NCI-H524 treated with DMSO at 0.1 percent for 48 hours (cell line): ENCODE results near the gene MYOZ3.

Source experiments
- DNase-seq: peaks from one replicate; lab custom pipeline; 2025; lab: John Stamatoyannopoulos, UW

Gene MYOZ3

DNA sequence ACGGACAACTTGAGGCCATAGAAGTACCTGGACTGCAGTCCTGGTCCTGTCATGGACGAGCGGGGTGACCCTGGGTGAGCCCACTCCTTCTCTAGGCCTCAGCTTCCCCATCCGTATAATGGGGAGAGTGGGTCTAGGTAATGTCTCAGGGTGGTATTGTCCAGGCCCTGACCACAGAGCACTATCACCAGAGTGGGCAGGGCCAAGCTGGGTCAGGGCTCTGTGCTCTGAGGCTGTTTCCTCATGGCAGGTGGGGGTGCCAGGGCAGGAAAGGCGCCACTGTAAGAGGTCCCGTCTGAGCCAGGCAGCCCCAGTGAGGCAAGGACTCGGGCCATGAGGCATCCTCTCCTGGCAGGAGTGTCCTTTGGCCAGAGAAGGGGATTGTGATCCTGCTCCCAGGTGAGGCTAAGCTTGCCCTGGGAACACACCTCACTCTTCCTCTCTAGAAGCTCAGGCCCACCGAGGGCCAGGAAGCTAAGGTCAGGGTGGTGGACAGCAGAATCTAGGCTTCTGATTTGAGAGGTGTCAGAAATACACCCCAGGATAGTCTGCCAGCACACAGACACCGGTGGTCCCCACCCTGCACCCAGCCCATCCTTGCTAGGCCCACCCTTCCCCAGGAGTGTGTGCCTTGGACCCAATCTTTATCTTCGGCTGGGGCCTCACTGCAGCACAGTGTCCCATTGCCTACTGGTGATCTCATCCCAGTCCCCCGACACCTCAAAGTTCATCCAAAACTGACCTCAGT lies 1.5 kb upstream of the MYOZ3 start:
- DNase-seq: no peak

DNA sequence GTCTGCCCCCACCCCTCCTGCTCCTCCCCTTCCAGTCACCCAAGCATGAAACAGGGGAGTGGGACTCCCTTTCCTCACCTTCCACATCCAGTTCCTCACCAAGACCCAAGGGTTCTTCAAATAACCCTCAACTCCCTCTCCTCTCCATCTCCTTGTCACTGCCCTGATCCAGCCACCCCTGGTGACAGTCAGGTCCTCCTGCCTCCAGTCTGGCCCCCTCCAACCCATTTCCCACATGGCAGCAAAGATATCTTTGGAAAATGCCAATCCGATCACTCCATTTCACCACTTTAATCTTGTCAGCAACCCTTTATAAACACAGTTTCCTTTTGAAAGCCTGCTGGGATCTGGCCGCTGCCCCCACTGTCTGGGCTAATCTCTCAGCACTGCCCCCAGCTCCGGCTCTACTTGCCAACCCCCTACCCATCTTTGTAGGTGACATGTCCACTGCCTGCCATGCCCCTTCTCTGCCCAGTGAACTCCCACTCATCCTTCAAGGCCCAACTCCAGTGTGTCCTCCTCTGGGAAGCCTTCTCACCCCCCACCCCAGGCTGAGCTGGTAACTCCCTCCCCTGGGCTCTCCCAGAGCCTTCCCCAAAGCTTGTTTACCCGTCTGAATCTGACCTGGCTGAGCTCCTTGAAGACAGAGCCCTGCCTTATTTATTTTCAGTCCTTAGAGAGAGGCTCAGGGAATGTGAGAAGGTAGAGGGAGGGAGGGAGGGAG lies 781 bp upstream of the MYOZ3 start:
- no peak for DNase-seq

DNA sequence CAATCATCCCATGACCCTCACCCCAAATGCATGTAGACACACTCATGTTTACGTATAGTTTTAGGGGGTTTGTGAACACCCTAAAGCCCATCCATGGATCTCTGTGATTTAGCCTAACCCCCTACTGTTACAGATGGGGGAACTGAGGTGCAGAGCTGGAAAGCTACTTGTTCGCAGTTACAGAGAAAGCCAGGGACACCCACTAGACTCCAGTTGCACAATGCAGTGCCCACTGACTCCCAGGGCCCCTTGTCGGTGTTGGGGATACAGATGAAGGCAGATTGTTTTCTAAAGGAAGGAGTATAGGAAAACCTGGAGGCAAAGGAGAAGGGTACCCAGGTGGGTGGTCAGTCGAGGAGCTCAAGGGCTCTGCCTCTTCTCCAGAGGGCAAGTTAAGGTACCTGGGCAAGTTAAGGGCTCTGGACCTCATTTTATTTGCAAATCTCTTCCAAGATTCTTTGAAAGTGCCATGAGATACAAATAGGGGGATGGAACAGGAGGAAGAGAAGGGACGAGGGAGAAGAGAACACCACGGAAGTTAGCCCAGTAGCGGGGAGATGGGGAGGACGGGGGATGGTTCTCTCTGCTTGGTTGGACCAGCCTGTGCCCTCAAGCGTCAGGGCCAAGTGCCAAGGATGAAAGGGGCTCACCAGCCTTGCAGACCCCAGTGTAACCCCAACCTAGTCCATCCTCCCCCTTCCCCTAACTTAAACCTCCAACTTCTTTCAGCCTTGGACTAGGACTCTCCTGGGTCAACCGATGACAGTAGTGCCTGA lies 958 bp downstream of the MYOZ3 start:
- no peak for DNase-seq

DNA sequence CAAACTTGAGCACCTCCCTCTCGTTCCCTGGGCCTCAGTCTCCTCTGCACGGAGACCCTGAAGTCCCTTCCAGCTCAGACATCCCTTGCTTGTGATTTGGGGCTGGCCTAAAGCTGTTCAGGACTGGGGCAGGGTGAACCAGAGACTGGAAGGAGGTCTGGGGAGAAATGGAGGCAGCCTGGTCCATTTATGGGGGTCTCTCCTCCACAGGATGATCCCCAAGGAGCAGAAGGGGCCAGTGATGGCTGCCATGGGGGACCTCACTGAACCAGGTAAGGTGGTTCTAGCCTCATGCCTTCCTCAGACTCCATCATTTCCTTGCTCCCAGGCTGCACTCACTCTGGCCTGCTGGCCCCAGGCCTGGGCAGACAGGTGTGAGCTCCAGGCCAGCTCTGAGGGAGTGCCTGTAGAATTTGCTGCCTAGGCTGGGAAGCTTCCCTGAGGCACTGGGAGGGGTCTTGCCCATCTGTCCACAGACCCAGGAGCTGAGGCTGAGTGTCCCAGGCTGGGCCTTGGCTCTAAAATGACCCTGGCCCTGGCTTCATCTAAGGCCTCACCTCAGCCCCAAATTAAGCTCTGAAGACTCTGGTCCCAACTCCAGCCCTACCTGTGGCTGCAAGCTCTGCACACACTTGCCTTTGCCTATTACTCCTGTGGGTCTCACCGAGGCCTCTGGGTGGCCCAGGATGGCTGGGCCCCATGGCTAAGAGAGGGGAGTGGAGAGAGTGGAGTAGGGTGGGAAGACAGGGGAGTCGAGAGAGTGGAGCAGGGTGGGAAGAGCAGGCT lies 1.9 kb downstream of the MYOZ3 start:
- no peak for DNase-seq

DNA sequence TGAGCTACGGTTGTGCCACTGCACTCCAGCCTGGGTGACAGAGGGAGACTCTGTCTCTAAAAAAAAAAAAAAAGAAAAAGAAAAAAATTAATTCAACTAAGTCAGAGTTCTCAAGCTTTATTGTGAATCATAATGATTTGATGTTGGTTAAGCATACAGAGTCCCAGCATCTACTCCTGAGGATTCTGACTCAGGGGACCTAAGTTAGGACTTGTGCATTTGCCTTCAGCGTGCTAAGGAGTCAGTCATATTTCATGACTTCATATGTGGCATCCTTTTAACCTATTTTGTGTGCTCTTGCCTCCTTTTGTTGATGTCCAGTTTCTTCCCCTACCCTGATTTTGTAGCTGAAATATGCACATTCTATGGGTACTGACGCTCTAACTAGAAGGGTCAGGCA lies 2.9 kb downstream of the MYOZ3 start:
- no peak for DNase-seq

DNA sequence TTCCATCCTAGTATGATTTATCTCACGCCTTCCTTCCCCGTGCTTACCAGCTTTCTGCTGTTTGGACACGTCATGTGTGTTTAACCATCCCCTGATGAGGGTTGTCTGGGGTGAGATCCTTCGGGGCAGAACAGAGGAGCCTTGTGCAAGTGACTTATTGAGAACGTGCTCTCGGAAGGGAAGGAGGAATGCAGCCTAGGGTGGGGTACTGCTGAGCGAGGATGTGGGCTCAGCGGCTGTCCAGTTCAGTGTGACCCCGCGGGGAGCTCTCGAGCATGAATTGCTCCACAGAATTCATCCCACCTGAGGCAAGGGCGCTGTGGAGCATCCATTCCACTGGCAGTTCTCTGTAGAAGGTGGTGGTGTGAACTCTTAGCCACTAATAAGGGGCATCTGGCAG lies 4.0 kb downstream of the MYOZ3 start:
- no peak for DNase-seq

DNA sequence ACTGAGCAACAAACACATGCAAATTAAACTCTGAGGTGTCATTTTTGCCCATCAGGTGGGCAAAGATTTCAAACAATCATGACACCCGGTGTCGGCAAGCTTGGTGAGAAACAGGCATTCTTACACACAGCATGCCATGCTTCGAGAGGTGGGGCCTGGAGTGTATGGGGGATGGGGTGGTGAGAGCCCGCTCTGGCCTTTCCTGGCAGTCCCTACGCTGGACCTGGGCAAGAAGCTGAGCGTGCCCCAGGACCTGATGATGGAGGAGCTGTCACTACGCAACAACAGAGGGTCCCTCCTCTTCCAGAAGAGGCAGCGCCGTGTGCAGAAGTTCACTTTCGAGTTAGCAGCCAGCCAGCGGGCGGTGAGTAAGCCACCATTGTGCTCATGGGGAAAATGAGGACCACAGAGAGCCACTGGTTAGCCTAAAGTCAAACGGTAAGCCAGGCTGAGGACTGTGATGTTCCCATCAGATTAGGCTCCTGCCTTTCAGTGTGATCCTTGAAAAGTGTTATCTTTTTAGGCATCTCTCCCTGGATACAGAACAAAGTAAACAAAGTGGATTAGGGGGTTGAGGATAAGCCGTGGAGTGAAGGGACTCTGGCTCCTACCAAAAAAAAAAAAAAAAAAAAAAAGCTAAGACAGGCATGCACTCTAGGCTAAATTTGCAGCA lies 9.4 kb downstream of the MYOZ3 start:
- no peak for DNase-seq

DNA sequence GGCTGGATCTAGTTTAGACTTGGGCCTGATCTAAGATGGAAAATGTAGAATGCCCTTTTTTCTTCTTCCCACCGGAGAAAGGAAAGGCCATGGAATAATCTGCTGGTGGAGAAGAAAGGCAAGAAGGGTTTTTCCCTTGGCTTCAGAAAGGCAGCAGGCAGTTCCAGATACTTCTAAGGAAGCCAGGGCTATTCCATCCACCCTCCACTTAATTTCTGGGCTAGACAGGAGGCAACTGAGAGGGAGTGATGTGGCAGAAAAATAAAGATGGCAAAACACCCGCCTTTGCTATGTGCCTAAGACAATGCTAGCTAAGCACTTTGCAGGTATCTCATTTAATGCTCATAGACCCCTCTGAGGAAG lies 9.9 kb downstream of the MYOZ3 start:
- DNase-seq: no peak

DNA sequence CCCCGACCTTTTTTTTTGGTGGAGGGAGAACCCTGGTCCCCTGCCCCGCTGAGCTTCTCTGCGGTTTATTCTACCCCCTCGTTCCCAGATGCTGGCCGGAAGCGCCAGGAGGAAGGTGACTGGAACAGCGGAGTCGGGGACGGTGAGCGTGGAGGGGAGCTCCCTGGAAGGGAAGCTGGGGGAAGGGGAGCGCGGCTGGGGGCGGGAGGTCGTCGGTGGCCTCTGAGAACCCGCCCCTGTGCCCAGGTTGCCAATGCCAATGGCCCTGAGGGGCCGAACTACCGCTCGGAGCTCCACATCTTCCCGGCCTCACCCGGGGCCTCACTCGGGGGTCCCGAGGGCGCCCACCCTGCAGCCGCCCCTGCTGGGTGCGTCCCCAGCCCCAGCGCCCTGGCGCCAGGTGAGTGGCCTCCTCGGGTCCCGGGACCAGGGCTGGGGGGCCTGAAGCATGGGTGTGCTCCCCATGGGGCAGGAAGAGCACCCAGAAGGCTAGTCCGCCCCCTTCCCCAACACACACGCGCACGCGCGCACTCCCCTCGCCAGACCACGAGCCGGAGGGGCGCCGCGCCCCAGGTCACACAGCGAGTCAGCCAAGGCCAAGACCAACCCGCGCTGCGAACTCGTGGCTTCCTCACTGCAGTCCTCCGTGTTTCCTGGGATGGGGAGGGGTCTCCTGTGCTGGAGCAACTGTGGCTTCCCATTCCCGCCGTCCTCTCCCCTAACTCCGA lies 10.6 kb downstream of the MYOZ3 start:
- no peak for DNase-seq

DNA sequence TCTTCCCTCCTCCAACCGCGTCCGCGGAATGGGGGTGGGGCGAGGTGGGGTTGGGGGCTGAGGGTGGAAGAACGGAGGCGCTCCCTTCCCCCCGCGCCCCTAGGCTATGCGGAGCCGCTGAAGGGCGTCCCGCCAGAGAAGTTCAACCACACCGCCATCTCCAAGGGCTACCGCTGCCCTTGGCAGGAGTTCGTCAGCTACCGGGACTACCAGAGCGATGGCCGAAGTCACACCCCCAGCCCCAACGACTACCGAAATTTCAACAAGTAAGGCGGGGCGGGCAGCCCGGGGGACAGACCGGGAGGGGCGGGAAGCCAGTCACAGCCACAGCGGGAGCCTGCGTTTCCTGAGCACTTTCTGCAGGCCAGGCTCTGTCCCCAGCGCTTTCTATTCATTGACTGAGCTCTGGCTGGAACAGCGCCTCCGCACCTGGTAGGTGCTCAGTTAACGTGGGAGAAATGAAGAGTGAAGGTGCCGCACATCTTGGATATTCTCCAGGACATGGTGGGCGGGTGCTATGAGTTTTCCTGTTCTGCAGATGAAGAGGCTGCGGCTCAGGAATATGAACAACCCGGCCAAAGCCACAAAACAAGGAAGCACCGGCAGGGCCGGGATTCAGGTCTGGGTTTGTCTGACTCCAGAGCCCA lies 11.3 kb downstream of the MYOZ3 start:
- no peak for DNase-seq

DNA sequence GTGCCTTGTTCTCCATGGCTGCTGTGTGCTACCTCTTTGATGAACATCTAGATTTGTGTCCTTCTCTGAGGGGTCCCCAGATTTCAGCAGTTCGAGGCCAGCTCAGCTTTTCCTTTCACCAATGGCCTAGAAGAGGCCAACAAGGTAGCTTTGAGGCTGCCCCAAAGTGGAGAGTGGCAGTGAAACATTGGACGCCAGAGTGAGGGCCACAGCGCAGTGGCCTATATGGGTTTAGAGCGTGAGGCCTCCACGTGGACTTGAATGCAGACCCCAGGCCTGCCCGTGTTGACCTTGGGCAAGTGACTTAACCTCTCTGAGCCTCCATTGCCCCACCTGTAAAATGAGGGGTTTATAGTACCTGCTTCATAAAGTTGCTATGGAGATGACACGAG lies 11.8 kb downstream of the MYOZ3 start:
- no peak for DNase-seq

DNA sequence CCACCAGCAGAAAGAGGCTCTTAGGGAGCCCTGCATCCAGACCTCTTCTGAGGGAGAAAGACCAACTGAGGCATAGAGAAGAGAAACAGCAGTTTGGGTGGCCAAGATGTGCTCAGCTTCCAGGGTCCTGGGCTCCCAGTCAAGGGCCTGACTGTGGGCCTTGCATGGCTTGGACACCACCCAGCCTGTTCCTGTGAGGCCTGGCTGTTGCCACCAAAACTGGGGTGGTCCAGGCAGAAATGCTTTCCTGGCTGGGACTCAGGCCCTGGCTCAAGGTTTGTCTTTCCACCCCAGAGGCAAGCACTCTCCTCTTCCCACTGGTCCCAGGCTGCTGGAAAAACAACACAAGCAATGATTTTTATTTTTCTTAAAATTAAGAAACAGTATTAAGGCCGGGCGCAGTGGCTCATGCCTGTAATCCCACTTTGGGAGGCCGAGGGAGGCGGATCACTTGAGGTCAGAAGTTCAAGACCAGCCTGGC lies 13.3 kb downstream of the MYOZ3 start:
- no peak for DNase-seq

DNA sequence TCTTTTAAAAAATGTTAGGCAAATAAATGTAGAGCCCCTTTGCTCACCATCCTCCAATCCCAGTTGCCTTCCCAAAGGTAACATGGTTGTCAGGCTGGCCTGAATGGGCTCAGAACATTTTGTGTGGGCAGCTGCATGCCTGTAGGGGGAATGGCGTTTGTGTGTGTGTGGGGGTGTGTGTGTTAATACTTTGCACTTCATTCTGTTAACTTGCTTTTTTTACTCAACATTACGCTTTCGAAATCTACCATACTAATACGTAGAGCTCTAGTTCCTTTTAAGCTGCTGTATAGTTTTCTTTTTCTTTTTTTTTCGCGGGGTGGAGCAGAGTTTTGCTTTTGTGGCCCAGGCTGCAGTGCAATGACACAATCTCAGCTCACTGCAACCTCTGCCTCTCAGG lies 14.0 kb downstream of the MYOZ3 start:
- no peak for DNase-seq

DNA sequence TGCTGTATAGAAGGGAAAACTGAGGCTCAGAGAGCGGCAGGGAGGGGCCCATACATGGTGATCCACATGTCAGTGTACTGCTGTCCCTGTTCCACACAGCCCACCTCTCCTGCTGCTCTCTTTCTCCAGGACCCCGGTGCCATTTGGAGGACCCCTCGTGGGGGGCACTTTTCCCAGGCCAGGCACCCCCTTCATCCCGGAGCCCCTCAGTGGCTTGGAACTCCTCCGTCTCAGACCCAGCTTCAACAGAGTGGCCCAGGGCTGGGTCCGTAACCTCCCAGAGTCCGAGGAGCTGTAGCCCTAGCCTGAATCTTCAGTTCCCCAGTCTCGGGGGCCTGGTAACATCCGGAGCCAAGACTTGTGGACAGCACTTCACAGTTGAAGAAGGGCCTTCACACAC lies 15.5 kb downstream of the MYOZ3 start:
- DNase-seq: no peak

DNA sequence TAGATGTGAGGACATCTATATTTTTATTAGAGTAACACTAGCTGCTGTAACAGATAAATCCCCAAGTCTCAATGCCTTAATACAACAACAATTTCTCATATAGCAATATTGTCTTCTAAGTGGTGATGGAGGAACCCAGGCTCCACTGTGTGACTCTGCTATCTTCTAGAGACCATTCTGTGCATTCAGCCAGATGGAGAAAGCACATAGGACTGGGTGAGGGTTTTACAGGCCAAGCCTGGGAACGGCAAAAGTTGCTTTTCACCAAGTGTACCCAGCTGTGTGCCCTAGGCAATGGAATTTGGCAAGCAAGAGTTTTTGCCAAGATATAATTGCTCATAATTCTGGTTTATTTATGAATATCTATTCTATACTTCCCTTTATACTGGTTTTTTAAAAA lies 28.1 kb downstream of the MYOZ3 start:
- no peak for DNase-seq

DNA sequence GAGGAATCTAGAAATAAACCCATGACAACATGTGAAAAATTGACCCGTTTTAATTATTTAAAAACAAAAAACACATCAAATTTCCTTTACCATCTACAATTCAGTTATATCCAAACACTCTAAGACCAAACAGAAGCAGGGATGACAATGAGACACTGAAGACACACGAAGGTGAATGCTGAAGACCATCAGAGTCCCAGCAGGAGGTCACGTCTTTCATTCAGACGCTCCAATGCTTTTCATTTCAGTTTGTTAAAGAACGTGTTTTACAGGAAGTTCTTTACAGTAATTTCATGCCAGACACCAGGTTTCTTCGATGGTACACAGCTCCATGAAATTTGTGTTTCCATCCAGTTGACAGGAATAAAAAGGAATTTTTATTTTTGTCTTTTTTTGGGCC lies 29.7 kb downstream of the MYOZ3 start:
- DNase-seq: no peak

DNA sequence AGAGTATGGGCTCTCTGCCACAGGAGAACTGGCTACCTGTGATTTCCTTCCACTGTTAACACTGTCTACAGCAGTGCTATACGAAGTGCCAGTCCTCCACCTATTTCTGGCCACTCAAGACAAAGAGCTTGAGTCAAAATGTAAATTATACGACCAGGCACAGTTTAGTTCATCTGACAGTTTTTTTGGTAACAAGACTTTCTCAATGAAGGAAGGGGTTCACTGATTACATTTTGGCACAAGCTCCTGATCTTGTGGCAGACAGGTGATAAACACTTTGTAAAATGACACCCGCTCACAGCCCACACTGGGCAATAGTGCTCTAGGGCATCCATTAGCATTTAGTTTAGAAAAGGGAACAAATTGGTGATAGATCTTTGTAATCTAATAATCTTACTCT lies 31.2 kb downstream of the MYOZ3 start:
- no peak for DNase-seq

DNA sequence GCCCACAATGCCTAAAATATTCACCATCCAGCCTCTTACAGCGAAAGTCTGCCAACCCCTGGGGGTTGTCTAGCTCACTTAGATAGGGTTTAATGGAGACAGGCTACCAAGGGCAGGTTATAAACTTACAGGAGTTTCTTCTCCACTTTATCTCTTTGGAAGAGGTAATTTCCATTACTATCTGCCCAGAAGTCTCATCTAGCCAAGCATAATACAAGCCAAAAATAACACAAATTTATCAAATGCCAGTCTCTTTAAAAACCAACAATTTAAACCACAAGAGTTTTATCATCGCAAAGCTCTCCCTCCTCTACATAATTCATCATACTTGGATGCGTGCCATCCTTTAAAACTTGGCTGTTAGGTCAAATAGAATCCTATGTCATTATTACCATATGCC lies 33.6 kb downstream of the MYOZ3 start:
- no peak for DNase-seq

DNA sequence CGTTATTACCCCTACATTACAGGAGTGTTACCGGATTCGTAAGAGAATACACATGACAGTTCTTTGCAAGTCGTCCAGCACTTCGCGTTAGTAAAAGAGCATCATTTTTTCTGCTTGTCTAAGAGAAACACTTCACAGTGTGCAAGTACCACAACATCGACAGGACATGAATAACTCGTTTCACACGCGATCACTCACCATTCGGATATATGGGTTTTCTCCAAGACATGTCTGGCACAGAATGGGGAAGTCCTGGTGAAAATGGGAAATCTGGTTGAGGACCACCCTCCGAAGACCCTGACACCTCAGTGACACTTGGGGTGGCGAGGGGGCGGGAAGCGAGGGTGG lies 39.2 kb downstream of the MYOZ3 start:
- DNase-seq: no peak

DNA sequence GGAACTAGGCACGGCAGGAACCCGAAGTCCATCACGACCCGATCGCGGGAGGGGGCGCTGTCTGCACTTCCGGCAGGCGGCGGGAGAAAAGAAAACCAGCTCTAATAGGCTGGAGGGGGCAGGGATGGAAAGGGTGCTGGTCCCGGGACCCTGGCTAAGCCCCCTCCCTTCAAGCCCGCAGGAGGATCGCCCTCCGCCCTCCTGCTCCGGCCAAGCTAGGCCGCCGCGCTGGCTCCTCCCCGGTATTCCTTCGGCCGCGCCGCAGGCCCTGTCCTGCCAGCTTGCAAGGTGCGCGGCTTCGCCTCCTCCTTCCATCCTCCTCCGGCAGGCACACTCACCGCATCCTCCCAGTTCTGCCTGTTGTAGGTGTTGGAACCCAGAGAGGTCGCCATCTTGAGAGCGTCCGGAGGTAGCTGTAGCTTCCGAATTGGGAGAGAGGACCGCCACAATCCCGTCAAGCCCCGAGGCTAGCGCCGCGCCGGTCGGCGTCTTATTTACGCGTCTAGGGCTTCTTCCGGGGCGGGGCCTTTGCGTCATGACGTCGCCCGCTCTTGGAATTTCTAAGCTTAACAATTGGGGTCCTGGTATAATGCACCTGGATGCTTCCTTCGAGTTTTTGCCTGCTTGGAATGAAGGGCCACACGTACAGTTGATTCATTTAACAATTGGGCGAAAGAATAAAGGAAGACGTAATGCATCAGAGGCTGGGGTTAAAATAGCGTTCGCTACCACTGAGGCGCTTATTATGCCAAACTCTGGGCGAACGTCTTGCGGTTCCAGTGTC lies 39.7 kb downstream of the MYOZ3 start, which contains the start of gene RBM22:
RBM22 (minus strand) TSS at position 469 of the 784 bp plus-strand sequence; CDS start at position 392, 77 bp downstream.
- peak; percentile 79 for DNase-seq
